HepG2 (cell line): ENCODE results near the gene ITPRIPL1.

Experiments used
- FOXJ3 ChIP-seq: sonication (generic); formaldehyde crosslinking; IDR thresholded peaks from 2 replicates; pipeline ENCODE4 v1.4.0; 2020; ENCODE audit warnings: missing genetic modification reagents, mild to moderate bottlenecking, borderline replicate concordance
- ZNF232 ChIP-seq: sonication (generic); formaldehyde crosslinking; IDR thresholded peaks from 2 replicates; pipeline ENCODE4 v1.4.0; 2020; ENCODE audit warnings: missing genetic modification reagents, borderline replicate concordance
- ZNF335 ChIP-seq: sonication (generic); formaldehyde crosslinking; IDR thresholded peaks from 2 replicates; pipeline ENCODE4 v1.4.0; 2020; ENCODE audit warnings: missing genetic modification reagents
- ZNF670 ChIP-seq: sonication (generic); formaldehyde crosslinking; IDR thresholded peaks from 2 replicates; pipeline ENCODE4 v1.8.0; 2022; ENCODE audit warnings: mild to moderate bottlenecking, missing genetic modification reagents, borderline replicate concordance
- ZNF790 ChIP-seq: sonication (generic); formaldehyde crosslinking; IDR thresholded peaks from 2 replicates; pipeline ENCODE4 v1.8.0; 2022; ENCODE audit warnings: missing genetic modification reagents, mild to moderate bottlenecking, borderline replicate concordance

GRCh38 chr2:96308248-96308647 is 16.9 kb upstream of the ITPRIPL1 start:
- TF ChIP-seq ZNF790 (CRISPR knock-in tag) (no peak), FOXJ3 (CRISPR knock-in tag) (no peak), ZNF335 (CRISPR knock-in tag) (no peak), ZNF232 (CRISPR knock-in tag) (no peak), ZNF670 (CRISPR knock-in tag) (no peak)
